ENCODE data around the gene SNRPE.

DNA sequence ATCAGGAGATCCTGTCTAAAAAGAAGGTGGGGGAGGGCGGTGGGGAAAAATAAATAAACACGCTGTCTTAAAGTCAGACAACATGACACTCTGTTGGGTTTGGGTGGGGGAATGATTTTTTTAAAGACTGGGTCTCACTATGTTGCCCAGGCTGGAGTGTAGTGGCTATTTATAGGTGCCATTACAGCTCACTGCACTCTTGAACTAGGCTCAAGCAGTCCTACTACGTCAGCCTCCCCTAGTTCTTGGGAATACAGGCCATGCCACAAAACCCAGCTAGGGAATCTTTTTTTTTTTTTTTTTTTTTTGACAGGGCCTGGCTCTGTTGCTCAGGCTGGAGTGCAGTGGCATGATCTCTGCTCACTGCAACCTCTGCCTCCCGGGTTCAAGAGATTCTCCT is 2.4 kb upstream of the SNRPE start:
- TF ChIP-seq, protein P1, sequence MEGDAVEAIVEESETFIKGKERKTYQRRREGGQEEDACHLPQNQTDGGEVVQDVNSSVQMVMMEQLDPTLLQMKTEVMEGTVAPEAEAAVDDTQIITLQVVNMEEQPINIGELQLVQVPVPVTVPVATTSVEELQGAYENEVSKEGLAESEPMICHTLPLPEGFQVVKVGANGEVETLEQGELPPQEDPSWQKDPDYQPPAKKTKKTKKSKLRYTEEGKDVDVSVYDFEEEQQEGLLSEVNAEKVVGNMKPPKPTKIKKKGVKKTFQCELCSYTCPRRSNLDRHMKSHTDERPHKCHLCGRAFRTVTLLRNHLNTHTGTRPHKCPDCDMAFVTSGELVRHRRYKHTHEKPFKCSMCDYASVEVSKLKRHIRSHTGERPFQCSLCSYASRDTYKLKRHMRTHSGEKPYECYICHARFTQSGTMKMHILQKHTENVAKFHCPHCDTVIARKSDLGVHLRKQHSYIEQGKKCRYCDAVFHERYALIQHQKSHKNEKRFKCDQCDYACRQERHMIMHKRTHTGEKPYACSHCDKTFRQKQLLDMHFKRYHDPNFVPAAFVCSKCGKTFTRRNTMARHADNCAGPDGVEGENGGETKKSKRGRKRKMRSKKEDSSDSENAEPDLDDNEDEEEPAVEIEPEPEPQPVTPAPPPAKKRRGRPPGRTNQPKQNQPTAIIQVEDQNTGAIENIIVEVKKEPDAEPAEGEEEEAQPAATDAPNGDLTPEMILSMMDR (IDR thresholded peaks at IDR 0.05; ENCODE audit: low read length) = no peak
- TF ChIP-seq EZH2 (optimal IDR thresholded peaks at IDR 0.05; ENCODE audit: low read depth, low read length) = no peak

Data from MM.1S (cell line).